OCI-LY3 (cell line): Measurements from ENCODE around the gene AMT.

ENCODE experiments used
- H2AFZ ChIP-seq: fragments of 200-600, 300-600 bp; shearing (Covaris generic); 2 replicates; pipeline ENCODE4 v1.6.0; 2014; ENCODE audit warnings: antibody characterized with exemption, low read depth, low read length
- H3K27ac ChIP-seq: fragments of 200-600, 300-600 bp; sonication (generic); 2 replicates; pipeline ENCODE4 v1.5.1; 2014; ENCODE audit warnings: mild to moderate bottlenecking, low read length, moderate library complexity, mixed read lengths
- H3K27me3 ChIP-seq: fragments of 200-600, 300-600 bp; sonication (generic); 2 replicates; pipeline ENCODE4 v1.6.1; 2014; ENCODE audit warnings: low read depth, low read length, mixed read lengths
- H3K36me3 ChIP-seq: fragments of 200-600, 300-600 bp; sonication (generic); replicated peaks from 2 replicates; pipeline ENCODE3; 2014; ENCODE audit warnings: low read depth, low read length, mixed read lengths
- H3K4me1 ChIP-seq: fragments of 300-600, 200-600 bp; sonication (generic); 2 replicates; pipeline ENCODE4 v1.6.1; 2014; ENCODE audit warnings: low read length, mixed read lengths
- H3K4me2 ChIP-seq: fragments of 200-600, 300-600 bp; sonication (generic); 2 replicates; pipeline ENCODE4 v1.6.1; 2014; ENCODE audit warnings: low read length, mixed read lengths
- H3K4me3 ChIP-seq: fragments of 300-600, 200-600 bp; sonication (generic); 2 replicates; pipeline ENCODE4 v1.5.1; 2014; ENCODE audit warnings: antibody characterized with exemption, mild to moderate bottlenecking, low read length, moderate library complexity
- H3K79me2 ChIP-seq: fragments of 300-600, 200-600 bp; shearing (Covaris generic); 2 replicates; pipeline ENCODE4 v1.6.1; 2014; ENCODE audit warnings: mild to moderate bottlenecking, low read length, mixed read lengths
- H3K9ac ChIP-seq: fragments of 300-600, 200-600 bp; shearing (Covaris generic); 2 replicates; pipeline ENCODE4 v1.6.0; 2014; ENCODE audit warnings: mild to moderate bottlenecking, low read length, moderate library complexity
- H3K9me3 ChIP-seq: fragments of 200-600, 300-600 bp; shearing (Covaris generic); 2 replicates; pipeline ENCODE4 v1.6.1; 2014; ENCODE audit warnings: low read length, mixed read lengths; ENCODE audit not compliant: insufficient read depth
- H4K20me1 ChIP-seq: fragments of 200-600, 300-600 bp; sonication (generic); 2 replicates; pipeline ENCODE4 v1.6.1; 2016; ENCODE audit warnings: low read length, mixed read lengths; ENCODE audit not compliant: insufficient read depth
- CTCF ChIP-seq: fragments of 200-600, 300-600 bp; sonication (generic); IDR thresholded peaks from 2 replicates; pipeline ENCODE4 v1.5.1; 2014; ENCODE audit warnings: antibody characterized with exemption, low read length, low read depth
- EZH2phosphoT487 ChIP-seq: fragments of 200-600 bp; shearing (Covaris generic); IDR thresholded peaks from 2 replicates; pipeline ENCODE4 v1.6.1; 2018; ENCODE audit warnings: antibody characterized with exemption, mixed run types, low read depth

AMT gene, protein sequence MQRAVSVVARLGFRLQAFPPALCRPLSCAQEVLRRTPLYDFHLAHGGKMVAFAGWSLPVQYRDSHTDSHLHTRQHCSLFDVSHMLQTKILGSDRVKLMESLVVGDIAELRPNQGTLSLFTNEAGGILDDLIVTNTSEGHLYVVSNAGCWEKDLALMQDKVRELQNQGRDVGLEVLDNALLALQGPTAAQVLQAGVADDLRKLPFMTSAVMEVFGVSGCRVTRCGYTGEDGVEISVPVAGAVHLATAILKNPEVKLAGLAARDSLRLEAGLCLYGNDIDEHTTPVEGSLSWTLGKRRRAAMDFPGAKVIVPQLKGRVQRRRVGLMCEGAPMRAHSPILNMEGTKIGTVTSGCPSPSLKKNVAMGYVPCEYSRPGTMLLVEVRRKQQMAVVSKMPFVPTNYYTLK

DNA sequence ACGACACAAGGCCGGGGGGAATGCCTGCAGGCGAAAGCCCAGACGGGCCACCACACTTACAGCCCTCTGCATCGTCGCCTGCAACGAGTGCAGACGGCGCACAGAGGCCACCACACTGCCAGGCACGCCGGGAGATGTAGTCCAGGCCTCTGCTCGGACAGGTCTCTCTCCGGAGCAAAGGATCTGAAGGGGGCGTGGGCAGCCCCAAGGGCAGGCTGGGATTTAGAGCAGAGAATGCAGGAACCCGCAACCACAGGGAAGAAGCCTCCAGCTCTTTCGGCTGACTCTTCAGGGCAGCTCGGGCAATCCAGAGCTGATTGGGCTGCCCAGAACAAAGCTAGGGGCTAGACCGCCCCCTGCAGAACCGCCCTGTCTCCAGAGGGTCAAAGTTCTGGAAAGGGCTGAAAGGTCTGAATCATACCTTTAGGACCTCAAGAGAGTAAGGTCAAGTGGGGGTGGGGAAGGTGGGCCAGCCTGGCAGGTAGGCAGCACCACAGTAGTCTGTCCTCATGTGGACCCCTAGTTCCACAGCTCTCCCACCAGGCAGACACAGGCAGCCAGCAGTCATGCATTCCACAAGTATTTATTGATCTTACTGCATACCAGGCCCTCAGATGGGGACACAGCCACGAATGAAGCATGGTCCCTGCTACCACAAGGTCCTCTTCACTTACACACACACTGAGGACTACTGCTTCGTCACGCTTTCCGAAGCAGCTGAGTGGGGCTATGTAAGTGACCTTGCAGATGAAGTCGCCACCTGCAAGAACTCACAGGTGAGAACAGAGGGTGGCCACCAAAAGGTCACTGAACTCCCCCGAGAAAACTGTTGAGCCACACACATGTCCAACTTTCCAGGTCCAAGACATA is at the start of gene AMT:
Gene AMT, minus strand, starts transcription at position 95 of the 870 bp plus-strand sequence. Its CDS starts 23 bp downstream, at position 72.
- Histone ChIP-seq H3K4me1 (no peaks in the 10 kb centered on the region), H3K4me2 (no peak within 1 kb of the TSS)

DNA sequence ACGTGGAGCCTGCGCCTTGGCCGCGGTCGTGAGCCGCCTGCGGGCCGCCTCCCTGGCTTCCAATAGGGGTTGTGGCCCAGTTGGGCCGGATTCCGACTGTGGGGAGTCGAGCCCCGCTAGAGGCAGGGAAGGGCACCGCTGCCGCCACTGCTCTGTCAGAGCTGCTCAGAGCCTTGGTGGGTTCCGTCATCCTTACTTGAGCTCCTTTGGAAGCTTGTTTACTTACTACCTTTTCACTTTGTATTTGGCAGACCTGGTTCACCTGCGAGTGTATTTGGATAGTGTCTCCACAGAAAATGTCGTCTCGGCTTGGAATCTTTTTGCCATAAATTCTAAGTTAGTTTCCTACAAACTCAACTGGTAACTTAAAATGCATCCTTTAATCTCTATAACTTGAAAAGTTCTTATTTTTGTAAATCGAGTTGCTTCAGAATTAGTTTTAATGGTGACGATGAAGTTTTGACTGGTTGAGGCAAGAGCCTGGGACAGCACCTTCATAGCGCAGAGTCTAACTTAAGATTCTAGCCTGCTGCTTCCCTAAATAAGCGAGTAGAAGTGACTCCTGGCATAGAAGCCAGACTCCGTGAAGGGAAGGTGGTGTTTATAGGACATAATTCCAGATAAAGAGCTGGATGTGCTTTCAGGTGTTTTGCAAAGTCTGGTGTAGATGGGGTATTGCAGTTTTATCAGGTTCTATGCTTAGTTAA is 48.6 kb upstream of the AMT start:
- 0 out of 2 replicates have a peak overlapping the region, but pooled peaks have one; percentile 22 for H2AFZ ChIP-seq

More for the DNA sequence above, at the start of gene AMT:
- TF ChIP-seq CTCF (no peak), EZH2phosphoT487 (no peak)
- Histone ChIP-seq H2AFZ (no peak within 1 kb of the TSS), H3K9me3 (no peaks in the 10 kb centered on the region), H3K79me2 (no peaks in the 10 kb centered on the region), H4K20me1 (no peaks in the 10 kb centered on the region), H3K9ac (no peak within 1 kb of the TSS), H3K27me3 (no peaks in the 10 kb centered on the region), H3K36me3 (no peaks in the 10 kb centered on the region), H3K4me3 (no peak within 1 kb of the TSS), H3K27ac (no peak within 1 kb of the TSS)

DNA sequence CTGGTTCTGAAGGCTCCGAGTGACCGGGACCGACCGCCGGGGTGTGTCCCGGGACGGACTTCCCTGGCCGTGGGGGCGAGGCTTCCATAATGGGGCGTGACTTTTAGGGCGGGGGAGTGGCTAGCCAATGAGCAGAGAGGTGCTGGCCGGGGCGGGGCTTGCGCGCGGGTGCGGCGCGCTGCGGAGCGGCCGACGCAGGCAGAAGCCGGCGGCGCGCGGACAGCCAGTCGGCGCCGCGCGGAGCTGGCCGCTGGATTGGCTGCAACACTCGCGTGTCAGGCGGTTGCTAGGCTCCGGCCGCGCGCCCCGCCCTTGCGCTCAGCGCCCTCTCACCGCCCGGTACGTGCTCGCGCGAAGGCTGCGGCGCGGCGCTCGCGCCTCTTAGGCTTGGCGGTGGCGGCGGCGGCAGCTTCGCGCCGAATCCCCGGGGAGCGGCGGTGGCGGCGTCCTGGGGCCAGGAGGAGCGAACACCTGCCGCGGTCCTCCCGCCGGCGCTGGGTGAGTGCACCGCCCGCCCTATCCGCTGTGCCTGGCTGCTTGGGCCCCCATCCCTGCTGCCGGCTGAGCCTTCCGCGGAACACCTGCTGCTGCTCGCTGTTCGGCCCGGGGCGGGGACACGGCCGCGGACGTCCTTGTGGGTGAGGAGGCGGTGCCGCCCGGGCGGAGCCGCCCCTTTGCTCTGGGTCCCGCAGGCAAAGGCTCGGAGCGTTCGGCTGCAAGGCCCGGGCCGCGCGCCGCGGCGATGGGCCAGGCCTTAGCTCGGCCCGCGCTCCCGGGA is 47.9 kb upstream of the AMT start, which contains the start of gene DAG1:
Gene DAG1, plus strand, starts transcription at position 332 of the 778 bp plus-strand sequence. CDS start 40,268 bp downstream, outside the sequence.
- H3K36me3 ChIP-seq: no peaks in the 10 kb centered on the region
- peak within 1 kb of the TSS; percentile 83 for H3K4me3 ChIP-seq
- H3K9ac ChIP-seq: peak within 1 kb of the TSS; percentile 86
- H4K20me1 ChIP-seq: peaks cover 11% of the 10 kb centered on the region; the same call in 1 of the 2 replicates
- H3K4me1 ChIP-seq: peaks cover 16% of the 10 kb centered on the region
- H2AFZ ChIP-seq: peak within 1 kb of the TSS; percentile 96
- H3K27ac ChIP-seq: peak within 1 kb of the TSS; percentile 78
- no peaks in the 10 kb centered on the region for H3K9me3 ChIP-seq
- H3K4me2 ChIP-seq: peak within 1 kb of the TSS; percentile 97
- TF ChIP-seq CTCF (no peak), EZH2phosphoT487 (no peak)
- H3K79me2 ChIP-seq: peaks cover 32% of the 10 kb centered on the region
- H3K27me3 ChIP-seq: no peaks in the 10 kb centered on the region

More for the DNA sequence above, 48.6 kb upstream of the AMT start:
- Histone ChIP-seq H3K27ac (peak overlapping the region; percentile 78), H3K4me1 (peaks cover 16% of the 10 kb centered on the region), H3K27me3 (no peaks in the 10 kb centered on the region), H3K9ac (peak overlapping the region; percentile 86), H3K79me2 (peaks cover 34% of the 10 kb centered on the region), H4K20me1 (peaks cover 11% of the 10 kb centered on the region; the same call in 1 of the 2 replicates), H3K36me3 (no peaks in the 10 kb centered on the region), H3K9me3 (no peaks in the 10 kb centered on the region), H3K4me2 (peak overlapping the region; percentile 97), H3K4me3 (peak overlapping the region; percentile 83)
- TF ChIP-seq CTCF: no peak
- no peak for TF ChIP-seq EZH2phosphoT487
